ENCODE measurements around the gene CTAGE15.
A peak's percentile ranks its signal among the peaks of the same experiment; 100 is the strongest.
"Not testable (repeated sequence)": the region's sequence is repeated elsewhere in the genome, so short reads cannot be mapped to it uniquely, and the experiment has no call there.

The CTAGE15 gene

GRCh38 chr7:143571501-143571900, at the start of gene CTAGE15:
CTAGE15 (plus strand) TSS chr7:143571801; CDS start chr7:143571818, 17 bp downstream.
- not testable (repeated sequence) for DNase-seq (ENCODE audit: low spot score)

DNA sequence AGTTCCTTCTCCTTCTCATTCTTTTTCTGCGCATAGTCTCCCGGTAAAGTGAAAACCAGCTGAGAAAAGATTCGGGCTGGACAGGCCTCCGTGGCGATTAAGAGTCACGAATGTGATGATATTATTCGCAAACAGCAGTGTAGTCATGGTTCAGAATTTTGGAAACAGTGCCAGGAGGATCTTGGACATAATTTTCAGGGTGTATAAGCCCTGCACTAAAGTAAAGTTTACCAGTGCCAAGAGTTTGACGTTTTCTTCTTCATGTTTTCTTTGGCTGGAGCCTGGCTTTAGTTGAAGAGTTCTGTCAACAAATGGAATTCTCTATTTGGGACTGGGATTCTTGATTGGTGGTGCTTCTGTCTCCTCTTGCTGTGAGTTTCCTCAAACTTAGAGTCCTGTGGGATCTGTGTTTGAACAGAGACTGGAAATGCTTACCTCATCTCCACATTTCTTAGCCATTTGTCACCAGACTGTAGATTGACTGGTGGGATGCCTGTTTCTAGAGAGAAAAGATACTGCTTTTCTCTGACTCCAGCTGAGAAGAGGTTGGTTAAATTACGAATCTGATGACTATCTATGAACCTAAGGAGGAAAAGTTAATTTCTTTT, 49.2 kb upstream of the CTAGE15 start:
- DNase-seq (ENCODE audit: low spot score) = not testable (repeated sequence)

- not testable (repeated sequence) for DNase-seq (ENCODE audit: low spot score)
Observed at GRCh38 chr7:143531169-143531926, 40.3 kb upstream of the CTAGE15 start.

GRCh38 chr7:143531932-143532331, 39.7 kb upstream of the CTAGE15 start:
- not testable (repeated sequence) for DNase-seq (ENCODE audit: low spot score)

GRCh38 chr7:143533213-143533839, 38.3 kb upstream of the CTAGE15 start:
- not testable (repeated sequence) for DNase-seq (ENCODE audit: low spot score)

- DNase-seq (ENCODE audit: low spot score) = not testable (repeated sequence)
Observed at GRCh38 chr7:143536443-143536842, 35.2 kb upstream of the CTAGE15 start.

DNA sequence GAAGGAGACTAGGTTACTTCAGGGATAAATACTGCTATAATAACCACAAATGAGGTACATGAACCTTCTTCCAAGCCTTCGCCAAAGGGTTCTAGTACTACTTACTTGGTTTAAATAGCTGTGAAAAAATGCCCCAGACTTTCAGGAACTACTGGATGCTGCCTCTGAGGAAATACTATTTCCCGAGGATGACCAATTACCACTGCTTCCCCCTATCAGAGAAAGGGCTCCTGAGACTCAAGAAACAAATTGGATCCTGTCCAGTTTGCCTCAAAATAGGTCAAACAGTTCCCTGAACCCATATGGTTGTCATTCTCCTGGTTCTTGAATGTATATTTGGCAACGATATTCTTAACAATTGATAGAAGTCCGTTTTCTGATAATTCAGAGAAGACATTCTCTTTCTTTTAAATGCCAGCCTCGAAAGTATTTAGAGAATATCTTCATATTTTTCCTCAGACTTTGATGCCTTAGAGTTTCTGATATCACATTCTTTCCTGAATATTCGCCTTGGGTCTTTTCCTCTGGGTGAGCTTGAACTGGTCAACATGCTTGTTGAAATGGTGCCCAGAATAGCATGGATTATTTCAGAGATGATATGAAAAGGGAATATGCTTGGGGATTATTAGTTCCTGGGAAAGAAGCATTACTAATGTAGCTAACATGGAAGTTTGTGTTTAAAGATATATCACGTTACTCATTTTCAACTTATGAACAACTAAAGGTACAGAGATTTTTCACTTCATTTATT, 28.1 kb upstream of the CTAGE15 start:
- not testable (repeated sequence) for DNase-seq (ENCODE audit: low spot score)

DNA sequence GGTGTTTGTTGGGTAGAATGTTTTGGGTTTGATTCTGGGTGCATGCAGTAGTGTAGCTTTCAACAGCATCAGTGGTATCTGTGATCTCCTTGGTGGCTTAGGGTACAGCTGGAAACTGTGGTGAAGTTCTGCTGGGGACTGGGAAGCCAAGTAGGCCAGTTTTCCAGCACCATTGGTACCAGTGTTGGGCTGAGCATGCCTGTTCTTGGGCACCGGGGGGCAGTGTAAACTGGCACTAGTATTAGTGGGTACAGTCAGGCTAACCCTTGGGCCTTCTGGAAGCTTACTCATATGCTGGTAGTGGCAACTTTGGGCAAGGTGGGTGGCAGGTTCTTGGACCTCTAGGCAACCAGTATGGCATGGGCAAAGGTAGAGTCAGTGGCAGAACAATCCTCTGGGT, 15.6 kb upstream of the CTAGE15 start:
- not testable (repeated sequence) for DNase-seq (ENCODE audit: low spot score)

GRCh38 chr7:143563306-143563705, 8.3 kb upstream of the CTAGE15 start:
- not testable (repeated sequence) for DNase-seq (ENCODE audit: low spot score)

- not testable (repeated sequence) for DNase-seq (ENCODE audit: low spot score)
Observed at GRCh38 chr7:143566001-143566400, 5.6 kb upstream of the CTAGE15 start.

GRCh38 chr7:143588183-143588582, 16.6 kb downstream of the CTAGE15 start:
- DNase-seq (ENCODE audit: low spot score) = not testable (repeated sequence)

- not testable (repeated sequence) for DNase-seq (ENCODE audit: low spot score)
Observed at GRCh38 chr7:143589897-143590296, 18.3 kb downstream of the CTAGE15 start.

- not testable (repeated sequence) for DNase-seq (ENCODE audit: low spot score)
Observed at GRCh38 chr7:143598086-143598485, 26.5 kb downstream of the CTAGE15 start.

GRCh38 chr7:143603549-143603948, 31.9 kb downstream of the CTAGE15 start:
- DNase-seq (ENCODE audit: low spot score) = not testable (repeated sequence)

DNA sequence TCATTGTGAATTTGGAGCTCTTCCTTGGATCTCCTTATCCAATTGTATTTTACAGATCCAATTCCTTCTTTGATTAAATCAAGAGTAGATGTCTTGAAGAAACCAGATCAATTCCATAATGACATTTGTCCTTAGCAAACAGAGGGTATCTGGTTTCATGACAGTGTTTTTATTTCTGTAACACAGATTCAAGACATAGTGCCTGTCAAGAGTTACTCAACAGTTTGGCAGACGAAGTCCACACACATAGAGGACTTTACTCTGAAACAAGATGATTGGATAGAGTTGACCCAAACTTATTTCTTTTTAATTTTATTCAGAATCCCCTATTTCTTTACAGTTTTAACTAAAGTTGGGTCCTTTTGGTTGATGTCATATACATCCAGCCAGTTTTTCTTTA, 34.5 kb downstream of the CTAGE15 start:
- not testable (repeated sequence) for DNase-seq (ENCODE audit: low spot score)

DNA sequence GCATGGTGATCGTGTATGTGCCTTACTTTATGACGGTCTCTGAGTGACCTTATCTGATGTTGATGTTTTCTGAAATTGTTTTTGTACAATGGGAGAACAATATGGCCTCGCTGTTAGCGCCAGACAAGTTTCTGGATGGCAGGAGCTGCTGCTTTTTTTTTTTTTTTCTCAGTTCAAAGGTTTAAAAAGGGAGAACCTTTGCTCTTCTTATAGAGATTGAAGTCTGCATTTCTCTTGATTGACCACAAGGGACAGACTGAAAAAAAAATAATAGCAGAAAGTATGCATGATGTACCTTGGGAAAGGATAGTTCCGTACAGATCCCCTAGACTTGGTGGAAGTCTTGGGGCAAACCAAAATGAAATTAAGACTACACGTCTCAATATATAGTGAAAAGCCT, 43.9 kb downstream of the CTAGE15 start:
- peak; percentile 0 for DNase-seq (ENCODE audit: low spot score)

- DNase-seq (ENCODE audit: low spot score) = not testable (repeated sequence)
Observed at GRCh38 chr7:143617204-143617603, 45.6 kb downstream of the CTAGE15 start.

DNA sequence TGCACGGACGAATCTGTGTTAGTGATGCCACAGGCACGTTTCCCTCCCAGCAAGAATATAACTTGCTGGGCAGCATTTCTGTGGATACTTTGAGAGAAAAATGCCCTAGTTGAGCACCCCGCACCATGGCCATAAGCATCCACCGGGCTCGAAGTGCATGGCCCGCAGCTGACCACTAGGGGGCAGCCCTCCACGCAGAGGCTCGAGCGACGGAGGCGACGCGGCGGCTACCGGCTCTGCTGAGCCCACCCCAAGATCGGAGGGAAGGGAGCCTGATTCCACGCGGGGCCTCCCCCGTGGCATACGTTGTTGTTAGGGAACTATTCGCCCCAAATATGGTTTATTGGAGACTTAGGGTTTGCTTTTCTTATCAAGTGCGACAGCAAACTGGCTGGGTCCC, 48.5 kb downstream of the CTAGE15 start:
- not testable (repeated sequence) for DNase-seq (ENCODE audit: low spot score)

GRCh38 chr7:143620646-143621045, 49.0 kb downstream of the CTAGE15 start, which contains the start of gene TCAF2:
TCAF2 (plus strand) TSS chr7:143620974.
- not testable (repeated sequence) for DNase-seq (ENCODE audit: low spot score)

GRCh38 chr7:143621175-143621574, 49.6 kb downstream of the CTAGE15 start:
- not testable (repeated sequence) for DNase-seq (ENCODE audit: low spot score)

- DNase-seq (ENCODE audit: low spot score) = not testable (repeated sequence)
Observed at GRCh38 chr7:143622130-143622529, 50.5 kb downstream of the CTAGE15 start.
